ENCODE measurements around the gene NMU.

NMU gene

DNA sequence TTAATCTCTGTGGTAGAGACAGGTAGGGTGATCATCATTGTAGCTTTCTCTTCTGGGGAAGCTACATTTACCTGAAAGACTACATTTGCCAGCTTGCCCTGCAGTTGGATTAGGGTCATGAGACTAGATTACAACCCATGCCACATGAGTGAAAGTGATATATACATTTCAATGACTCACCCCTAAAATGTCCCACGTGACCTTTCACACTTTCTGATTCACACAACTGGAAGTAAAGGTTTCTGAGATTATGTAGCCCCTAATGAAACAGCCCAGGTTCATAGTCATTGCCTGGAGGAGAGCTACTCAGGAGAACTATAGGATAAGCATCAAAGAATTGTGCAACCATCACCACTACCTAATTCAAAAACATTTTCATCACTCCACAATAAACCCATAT is 61.8 kb downstream of the NMU start:
- no peak overlapping the region for H3K4me3 ChIP-seq (ENCODE audit: control insufficient read depth, low read depth, low read length)
- no peak for DNase-seq (ENCODE audit: low read depth)
- TF ChIP-seq, protein P1, sequence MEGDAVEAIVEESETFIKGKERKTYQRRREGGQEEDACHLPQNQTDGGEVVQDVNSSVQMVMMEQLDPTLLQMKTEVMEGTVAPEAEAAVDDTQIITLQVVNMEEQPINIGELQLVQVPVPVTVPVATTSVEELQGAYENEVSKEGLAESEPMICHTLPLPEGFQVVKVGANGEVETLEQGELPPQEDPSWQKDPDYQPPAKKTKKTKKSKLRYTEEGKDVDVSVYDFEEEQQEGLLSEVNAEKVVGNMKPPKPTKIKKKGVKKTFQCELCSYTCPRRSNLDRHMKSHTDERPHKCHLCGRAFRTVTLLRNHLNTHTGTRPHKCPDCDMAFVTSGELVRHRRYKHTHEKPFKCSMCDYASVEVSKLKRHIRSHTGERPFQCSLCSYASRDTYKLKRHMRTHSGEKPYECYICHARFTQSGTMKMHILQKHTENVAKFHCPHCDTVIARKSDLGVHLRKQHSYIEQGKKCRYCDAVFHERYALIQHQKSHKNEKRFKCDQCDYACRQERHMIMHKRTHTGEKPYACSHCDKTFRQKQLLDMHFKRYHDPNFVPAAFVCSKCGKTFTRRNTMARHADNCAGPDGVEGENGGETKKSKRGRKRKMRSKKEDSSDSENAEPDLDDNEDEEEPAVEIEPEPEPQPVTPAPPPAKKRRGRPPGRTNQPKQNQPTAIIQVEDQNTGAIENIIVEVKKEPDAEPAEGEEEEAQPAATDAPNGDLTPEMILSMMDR (conservative IDR thresholded peaks at IDR 0.05; ENCODE audit: control insufficient read depth, insufficient read depth, low read depth, low read length), result no peak

DNA sequence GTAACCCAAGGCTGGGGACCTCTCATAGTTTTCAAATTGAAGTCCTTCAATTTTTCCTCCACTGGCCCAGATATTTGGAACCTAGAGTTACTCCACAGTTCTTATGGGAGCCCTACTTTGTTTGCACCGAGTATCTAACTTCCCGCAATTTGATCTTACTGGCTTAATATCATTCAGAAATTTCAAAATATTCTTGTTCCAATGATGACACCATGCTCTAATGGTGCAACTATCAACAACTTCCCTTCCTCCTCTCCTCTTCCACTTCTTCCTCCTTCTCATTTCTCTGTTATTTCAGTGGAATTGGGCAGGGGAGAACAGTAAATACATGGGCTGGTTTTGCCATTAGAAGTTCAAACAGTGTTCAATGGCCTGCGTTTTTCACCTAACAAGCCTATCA is 64.3 kb downstream of the NMU start:
- DNase-seq (ENCODE audit: low read depth), result no peak

DNA sequence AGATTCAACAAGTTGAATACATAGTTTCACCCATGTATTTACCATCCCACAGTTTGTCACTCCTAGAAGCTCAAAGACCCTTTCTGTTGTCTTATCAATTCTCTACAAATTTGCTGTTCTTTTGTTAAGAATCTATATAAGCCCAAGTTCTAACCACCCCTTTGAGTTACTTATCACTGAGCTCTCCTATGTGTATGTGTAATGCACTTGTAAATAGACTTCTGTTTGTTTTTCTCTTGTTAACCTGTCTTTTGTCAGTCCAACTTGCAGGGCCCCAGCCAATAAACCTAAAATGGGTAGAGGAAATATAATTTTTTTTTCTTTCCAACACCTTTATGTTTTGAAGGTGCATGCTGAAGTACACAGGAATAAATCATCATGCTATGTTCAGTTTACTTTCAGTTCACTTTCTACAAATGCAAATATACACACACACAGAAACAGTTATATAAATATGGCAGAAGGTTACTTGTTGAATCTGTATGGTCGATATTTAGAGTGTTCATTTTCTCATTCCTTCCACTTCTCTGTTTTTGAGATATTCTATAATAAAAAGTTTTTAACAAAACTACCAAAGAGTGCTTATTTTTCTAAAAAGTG is 67.1 kb downstream of the NMU start:
- DNase-seq (ENCODE audit: low read depth), result no peak
- H3K4me3 ChIP-seq (ENCODE audit: control insufficient read depth, low read depth, low read length), result no peak overlapping the region
- TF ChIP-seq, protein P1 (conservative IDR thresholded peaks at IDR 0.05; ENCODE audit: control insufficient read depth, insufficient read depth, low read depth, low read length), result no peak

More for the DNA sequence above, 64.3 kb downstream of the NMU start:
- TF ChIP-seq, protein P1 (conservative IDR thresholded peaks at IDR 0.05; ENCODE audit: control insufficient read depth, insufficient read depth, low read depth, low read length), result no peak
- H3K4me3 ChIP-seq (ENCODE audit: control insufficient read depth, low read depth, low read length), result no peak overlapping the region

DNA sequence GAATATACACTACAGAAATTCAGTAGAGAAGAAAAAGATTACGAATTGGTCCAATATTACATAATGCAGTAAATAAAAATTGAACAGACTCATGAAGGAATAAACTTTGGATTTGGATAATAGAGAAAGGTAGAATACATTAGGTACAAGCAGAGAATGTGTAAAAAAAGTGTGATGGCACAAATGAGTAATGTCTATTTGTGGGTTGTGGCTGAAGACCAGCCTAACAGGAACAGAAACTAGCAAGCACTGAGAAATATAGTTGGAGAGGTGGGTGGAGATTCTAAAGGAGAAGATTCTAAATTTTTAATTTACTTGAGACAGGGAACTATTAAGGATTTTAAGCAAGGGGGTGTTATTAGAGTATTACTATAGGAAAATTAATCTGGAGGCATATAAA is 74.2 kb downstream of the NMU start:
- DNase-seq (ENCODE audit: low read depth), result no peak
- TF ChIP-seq, protein P1 (conservative IDR thresholded peaks at IDR 0.05; ENCODE audit: control insufficient read depth, insufficient read depth, low read depth, low read length), result no peak
- no peak overlapping the region for H3K4me3 ChIP-seq (ENCODE audit: control insufficient read depth, low read depth, low read length)

DNA sequence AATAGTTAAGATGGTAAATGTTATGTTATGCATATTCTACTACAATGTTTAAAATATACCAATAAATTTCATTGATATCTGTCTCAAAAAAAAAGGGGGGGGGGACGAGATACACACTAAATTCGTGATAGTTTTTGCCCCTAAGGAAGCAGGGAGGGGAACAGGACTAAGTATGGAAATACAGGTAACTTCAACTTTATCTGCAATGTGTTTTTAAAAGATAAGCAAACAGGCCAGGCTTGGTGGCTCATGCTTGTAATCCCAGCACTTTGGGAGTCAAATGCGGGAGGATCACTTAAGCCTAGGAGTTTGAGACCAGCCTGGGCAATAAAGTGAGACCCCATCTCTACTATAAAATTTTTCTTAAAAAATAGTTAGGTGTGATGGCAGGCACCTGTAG is 76.0 kb downstream of the NMU start:
- H3K4me3 ChIP-seq (ENCODE audit: control insufficient read depth, low read depth, low read length), result no peak overlapping the region
- DNase-seq (ENCODE audit: low read depth), result no peak
- TF ChIP-seq, protein P1 (conservative IDR thresholded peaks at IDR 0.05; ENCODE audit: control insufficient read depth, insufficient read depth, low read depth, low read length), result no peak

DNA sequence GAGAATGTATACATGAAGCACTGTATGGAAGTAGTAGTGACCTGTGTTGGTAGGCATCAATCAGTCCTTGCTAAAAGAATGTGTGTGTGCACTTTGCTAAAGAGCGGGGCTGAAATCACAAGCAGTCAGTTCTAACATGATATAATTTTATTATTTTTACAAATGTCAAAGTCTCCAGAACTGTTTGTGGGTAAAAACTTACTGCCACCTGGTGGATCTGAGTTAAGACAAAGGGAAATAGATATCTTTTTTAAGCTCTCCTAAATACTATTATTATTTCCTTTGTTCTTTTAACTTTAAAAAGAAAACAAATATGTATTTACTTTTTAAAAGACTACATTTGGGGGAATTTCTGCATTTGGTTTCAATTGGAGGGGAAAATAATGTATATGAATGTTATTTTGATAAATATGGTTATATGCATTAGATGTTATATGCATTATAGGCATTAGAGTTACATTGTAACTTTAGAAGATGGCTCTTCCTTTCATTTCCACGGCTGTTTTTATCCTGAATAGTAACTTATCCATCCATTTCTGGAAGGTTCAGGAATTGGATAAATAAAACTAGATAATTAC is 81.6 kb downstream of the NMU start:
- H3K4me3 ChIP-seq (ENCODE audit: control insufficient read depth, low read depth, low read length), result no peak overlapping the region
- peak; percentile 74 for DNase-seq (ENCODE audit: low read depth)
- TF ChIP-seq, protein P1 (conservative IDR thresholded peaks at IDR 0.05; ENCODE audit: control insufficient read depth, insufficient read depth, low read depth, low read length), result peak; percentile 62
